ENCODE results near the gene RPGRIP1L.

GRCh38 chr16:53651357-53651756 is 52.3 kb downstream of the RPGRIP1L start:
- TF ChIP-seq, protein P1, sequence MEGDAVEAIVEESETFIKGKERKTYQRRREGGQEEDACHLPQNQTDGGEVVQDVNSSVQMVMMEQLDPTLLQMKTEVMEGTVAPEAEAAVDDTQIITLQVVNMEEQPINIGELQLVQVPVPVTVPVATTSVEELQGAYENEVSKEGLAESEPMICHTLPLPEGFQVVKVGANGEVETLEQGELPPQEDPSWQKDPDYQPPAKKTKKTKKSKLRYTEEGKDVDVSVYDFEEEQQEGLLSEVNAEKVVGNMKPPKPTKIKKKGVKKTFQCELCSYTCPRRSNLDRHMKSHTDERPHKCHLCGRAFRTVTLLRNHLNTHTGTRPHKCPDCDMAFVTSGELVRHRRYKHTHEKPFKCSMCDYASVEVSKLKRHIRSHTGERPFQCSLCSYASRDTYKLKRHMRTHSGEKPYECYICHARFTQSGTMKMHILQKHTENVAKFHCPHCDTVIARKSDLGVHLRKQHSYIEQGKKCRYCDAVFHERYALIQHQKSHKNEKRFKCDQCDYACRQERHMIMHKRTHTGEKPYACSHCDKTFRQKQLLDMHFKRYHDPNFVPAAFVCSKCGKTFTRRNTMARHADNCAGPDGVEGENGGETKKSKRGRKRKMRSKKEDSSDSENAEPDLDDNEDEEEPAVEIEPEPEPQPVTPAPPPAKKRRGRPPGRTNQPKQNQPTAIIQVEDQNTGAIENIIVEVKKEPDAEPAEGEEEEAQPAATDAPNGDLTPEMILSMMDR (IDR thresholded peaks at IDR 0.05): no peak
- no peak for TF ChIP-seq POLR2A (IDR thresholded peaks at IDR 0.05)

Measured in prostate gland (tissue), 2 donors.